Activated naive CD4-positive, alpha-beta T cell (primary cell): ENCODE results near the gene RCN1.

ENCODE experiments used
- DNase-seq, 4 experiments: peaks; one replicate each; lab custom pipeline; 2025; lab: John Stamatoyannopoulos, UW

Gene RCN1

GRCh38 chr11:32153747-32154146 lies 62.9 kb downstream of the RCN1 start:
- no peak for DNase-seq

GRCh38 chr11:32154275-32154674 lies 63.4 kb downstream of the RCN1 start:
- DNase-seq: no peak
